Measurements from ENCODE around the gene CDHR3. TPM values are rescaled to one million over a fixed set of nuclear protein-coding genes. Genes with fewer than 3 reads are reported as not detected.

CDHR3 gene
- polyA plus RNA-seq, 1 donor from 2014 or later, result 2.9 TPM

DNA sequence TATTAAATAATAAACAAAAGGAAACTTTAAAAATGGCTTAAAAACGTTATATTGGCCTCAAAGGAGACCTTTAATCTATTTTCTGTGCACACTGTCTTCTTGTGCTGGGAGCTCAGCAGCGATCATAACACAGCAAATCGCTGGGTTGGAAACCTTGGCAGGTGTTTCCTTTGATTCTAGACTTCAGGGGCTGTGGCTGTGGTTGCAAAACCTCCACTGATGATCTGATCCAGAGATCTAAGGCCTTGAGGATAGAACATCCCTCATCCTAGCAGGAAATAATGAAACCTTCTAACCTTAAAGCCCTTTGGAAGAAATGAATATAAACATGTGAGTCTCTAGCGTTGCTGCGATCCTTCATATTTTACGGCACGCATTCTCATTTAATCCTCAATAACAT lies 29.8 kb downstream of the CDHR3 start:
- no peaks in the 10 kb centered on the region for H3F3A ChIP-seq (ENCODE audit: insufficient read depth, low read length, poor library complexity, severe bottlenecking)
- H2AFZ ChIP-seq (ENCODE audit: low read depth, low read length), result no peak overlapping the region
- H3K9ac ChIP-seq (ENCODE audit: low read length), result no peak overlapping the region
- H3K4me2 ChIP-seq (ENCODE audit: low read length), result no peak overlapping the region
- no peak overlapping the region for H3K4me3 ChIP-seq (ENCODE audit: low read length)
- no peaks in the 10 kb centered on the region for H3K36me3 ChIP-seq (ENCODE audit: insufficient read depth, low read length)
- H3K9me2 ChIP-seq (ENCODE audit: insufficient read depth, low read length), result no peaks in the 10 kb centered on the region
- H3K9me3 ChIP-seq (ENCODE audit: low read length), result no peaks in the 10 kb centered on the region
- no peaks in the 10 kb centered on the region for H3K27me3 ChIP-seq (ENCODE audit: insufficient read depth, low read depth, low read length)
- no peaks in the 10 kb centered on the region for H3K79me2 ChIP-seq (replicated peaks; ENCODE audit: insufficient read depth, low read length)
- H4K20me1 ChIP-seq (ENCODE audit: insufficient read depth), result no peaks in the 10 kb centered on the region
- H3K27ac ChIP-seq (ENCODE audit: low read length), result no peak overlapping the region
- TF ChIP-seq SMC3 (conservative IDR thresholded peaks at IDR 0.05; ENCODE audit: poor library complexity), result no peak
- TF ChIP-seq, protein P1, sequence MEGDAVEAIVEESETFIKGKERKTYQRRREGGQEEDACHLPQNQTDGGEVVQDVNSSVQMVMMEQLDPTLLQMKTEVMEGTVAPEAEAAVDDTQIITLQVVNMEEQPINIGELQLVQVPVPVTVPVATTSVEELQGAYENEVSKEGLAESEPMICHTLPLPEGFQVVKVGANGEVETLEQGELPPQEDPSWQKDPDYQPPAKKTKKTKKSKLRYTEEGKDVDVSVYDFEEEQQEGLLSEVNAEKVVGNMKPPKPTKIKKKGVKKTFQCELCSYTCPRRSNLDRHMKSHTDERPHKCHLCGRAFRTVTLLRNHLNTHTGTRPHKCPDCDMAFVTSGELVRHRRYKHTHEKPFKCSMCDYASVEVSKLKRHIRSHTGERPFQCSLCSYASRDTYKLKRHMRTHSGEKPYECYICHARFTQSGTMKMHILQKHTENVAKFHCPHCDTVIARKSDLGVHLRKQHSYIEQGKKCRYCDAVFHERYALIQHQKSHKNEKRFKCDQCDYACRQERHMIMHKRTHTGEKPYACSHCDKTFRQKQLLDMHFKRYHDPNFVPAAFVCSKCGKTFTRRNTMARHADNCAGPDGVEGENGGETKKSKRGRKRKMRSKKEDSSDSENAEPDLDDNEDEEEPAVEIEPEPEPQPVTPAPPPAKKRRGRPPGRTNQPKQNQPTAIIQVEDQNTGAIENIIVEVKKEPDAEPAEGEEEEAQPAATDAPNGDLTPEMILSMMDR (IDR thresholded peaks at IDR 0.05; ENCODE audit: poor library complexity, severe bottlenecking), result no peak
- TF ChIP-seq RAD21 (conservative IDR thresholded peaks at IDR 0.05), result no peak
- no peak for TF ChIP-seq POLR2AphosphoS5 (IDR thresholded peaks at IDR 0.05)
- TF ChIP-seq REST (IDR thresholded peaks at IDR 0.05; ENCODE audit: borderline replicate concordance), result no peak
- TF ChIP-seq TAF1 (IDR thresholded peaks at IDR 0.05; ENCODE audit: low read depth), result no peak
- TF ChIP-seq MXI1 (conservative IDR thresholded peaks at IDR 0.05; ENCODE audit: poor library complexity, severe bottlenecking), result no peak
- no peak for TF ChIP-seq EZH2 (IDR thresholded peaks at IDR 0.05; ENCODE audit: borderline replicate concordance, insufficient read depth, low read length, poor library complexity, severe bottlenecking)
- TF ChIP-seq EP300 (conservative IDR thresholded peaks at IDR 0.05; ENCODE audit: poor library complexity, severe bottlenecking), result no peak

- H3K4me2 ChIP-seq (ENCODE audit: low read length), result no peak overlapping the region
- no peaks in the 10 kb centered on the region for H3K36me3 ChIP-seq (ENCODE audit: insufficient read depth, low read length)
- no peak overlapping the region for H3K4me3 ChIP-seq (ENCODE audit: low read length)
- no peaks in the 10 kb centered on the region for H3K79me2 ChIP-seq (replicated peaks; ENCODE audit: insufficient read depth, low read length)
- TF ChIP-seq SMC3 (conservative IDR thresholded peaks at IDR 0.05; ENCODE audit: poor library complexity), result no peak
- TF ChIP-seq MXI1 (conservative IDR thresholded peaks at IDR 0.05; ENCODE audit: poor library complexity, severe bottlenecking), result no peak
- H3K27ac ChIP-seq (ENCODE audit: low read length), result no peak overlapping the region
- no peak overlapping the region for H2AFZ ChIP-seq (ENCODE audit: low read depth, low read length)
- H3K9ac ChIP-seq (ENCODE audit: low read length), result no peak overlapping the region
- H3K9me3 ChIP-seq (ENCODE audit: low read length), result no peaks in the 10 kb centered on the region
- H3K9me2 ChIP-seq (ENCODE audit: insufficient read depth, low read length), result no peaks in the 10 kb centered on the region
- H4K20me1 ChIP-seq (ENCODE audit: insufficient read depth), result no peaks in the 10 kb centered on the region
- H3F3A ChIP-seq (ENCODE audit: insufficient read depth, low read length, poor library complexity, severe bottlenecking), result no peaks in the 10 kb centered on the region
- H3K27me3 ChIP-seq (ENCODE audit: insufficient read depth, low read depth, low read length), result no peaks in the 10 kb centered on the region
These were observed 34.0 kb downstream of the CDHR3 start for GRCh38 chr7:105996860-105997737.
